GM21515 (cell line): ENCODE measurements around the gene CNIH2.

ENCODE experiments used
- ATAC-seq: cut with Tn5 transposase; IDR thresholded peaks from one replicate; pipeline ENCODE4 v1.9.1; 2021; ENCODE audit not compliant: unreplicated experiment

Gene CNIH2

GRCh38 chr11:66327171-66328030, 49.4 kb downstream of the CNIH2 start:
- ATAC-seq: no peak

GRCh38 chr11:66328031-66328301, 50.0 kb downstream of the CNIH2 start:
- no peak for ATAC-seq

GRCh38 chr11:66328302-66329144, 50.5 kb downstream of the CNIH2 start:
- peak; percentile 53 for ATAC-seq

- no peak for ATAC-seq
Measured at GRCh38 chr11:66329165-66329673, 51.2 kb downstream of the CNIH2 start.

- no peak for ATAC-seq
Measured at GRCh38 chr11:66330931-66331330, 53.0 kb downstream of the CNIH2 start.

- ATAC-seq: no peak
Measured at GRCh38 chr11:66331542-66332370, 53.8 kb downstream of the CNIH2 start.

GRCh38 chr11:66332371-66333219, 54.6 kb downstream of the CNIH2 start:
- ATAC-seq: no peak

GRCh38 chr11:66333220-66333877, 55.4 kb downstream of the CNIH2 start:
- no peak for ATAC-seq
